Colonic mucosa (tissue), 4 donors: ENCODE measurements around the gene RABGAP1L. TPM values are rescaled to one million over a fixed set of nuclear protein-coding genes. Genes with fewer than 3 reads are reported as not detected.
A peak's percentile ranks its signal among the peaks of the same experiment; 100 is the strongest.

Source experiments
- DNase-seq: peaks from one replicate; pipeline ENCODE4 v3.0.0-alpha.2; 2020
- H3K27ac ChIP-seq: fragments of 200-600 bp; one replicate; pipeline ENCODE4 v1.8.0; 2021
- H3K27me3 ChIP-seq: fragments of 200-600 bp; one replicate; pipeline ENCODE4 v1.8.0; 2021
- H3K36me3 ChIP-seq: fragments of 200-600 bp; one replicate; pipeline ENCODE4 v1.8.0; 2021
- H3K4me1 ChIP-seq: fragments of 200-600 bp; one replicate; pipeline ENCODE4 v1.8.0; 2021; ENCODE audit warnings: mild to moderate bottlenecking
- H3K4me3 ChIP-seq: fragments of 200-600 bp; one replicate; pipeline ENCODE4 v1.8.0; 2021
- H3K9ac ChIP-seq, 2 donors: one replicate each; pipeline ENCODE4 v1.7.0; 2013; ENCODE audit warnings: control low read depth in 2 of 2, low read depth in 2 of 2, low read length in 2 of 2
- H3K9me3 ChIP-seq: fragments of 200-600 bp; one replicate; pipeline ENCODE4 v1.8.0; 2021
- CTCF ChIP-seq: fragments of 200-600 bp; IDR thresholded peaks from one replicate; pipeline ENCODE4 v1.8.0; 2022; ENCODE audit warnings: antibody characterized with exemption, mild to moderate bottlenecking
- intact Hi-C: fragments of 100-400 bp; cut with DNase I; formaldehyde crosslinking; loops from one replicate; pipeline ENCODE4 v1.14.1; 2022
- total RNA-seq, 2 donors: library from RNA; stranded (reverse); fragmentation: NEBNext Ultra II Directional in 1 of 2; extraction: Animal tissue kit (Norgen Biotek cat#: 25700) in 1 of 2; gene quantifications; one replicate each; pipeline ENCODE4 v1.2.1, GENCODE V29; 2021
- donor health status: healthy.
- donor health status: DM: no; HTN: no; CAD: no.
- donor health status: DM: no; HTN: no; CAD: no.

The RABGAP1L gene
- total RNA-seq, 2 donors from 2014 or later: 50.3 to 87.0 TPM

DNA sequence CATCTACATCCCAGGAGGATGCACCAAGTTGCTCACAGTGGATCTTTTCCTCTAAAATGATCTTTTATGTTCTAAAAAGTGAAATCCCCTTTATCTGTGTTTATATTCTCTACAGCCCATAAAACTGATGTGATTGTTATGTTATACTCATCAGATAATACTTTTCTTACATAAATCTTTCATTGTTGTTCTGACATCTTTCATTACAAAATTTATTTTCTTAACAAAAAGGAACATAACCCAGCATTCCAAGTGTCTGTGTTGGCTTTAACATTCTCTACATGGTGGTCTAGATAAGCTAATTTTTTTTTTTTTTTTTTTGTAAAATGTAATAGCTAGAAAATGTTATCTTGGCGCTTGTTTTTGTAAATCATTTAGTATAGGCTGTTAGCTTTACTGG, 832.2 kb downstream of the RABGAP1L start:
- Histone ChIP-seq H3K36me3 (no peaks in the 10 kb centered on the region), H3K9ac (no peak overlapping the region), H3K9me3 (no peaks in the 10 kb centered on the region), H3K4me3 (no peak overlapping the region), H3K27ac (no peak overlapping the region), H3K27me3 (no peaks in the 10 kb centered on the region), H3K4me1 (no peaks in the 10 kb centered on the region)
- intact Hi-C loops: no loop called here
- no peak for DNase-seq
- TF ChIP-seq CTCF: no peak

DNA sequence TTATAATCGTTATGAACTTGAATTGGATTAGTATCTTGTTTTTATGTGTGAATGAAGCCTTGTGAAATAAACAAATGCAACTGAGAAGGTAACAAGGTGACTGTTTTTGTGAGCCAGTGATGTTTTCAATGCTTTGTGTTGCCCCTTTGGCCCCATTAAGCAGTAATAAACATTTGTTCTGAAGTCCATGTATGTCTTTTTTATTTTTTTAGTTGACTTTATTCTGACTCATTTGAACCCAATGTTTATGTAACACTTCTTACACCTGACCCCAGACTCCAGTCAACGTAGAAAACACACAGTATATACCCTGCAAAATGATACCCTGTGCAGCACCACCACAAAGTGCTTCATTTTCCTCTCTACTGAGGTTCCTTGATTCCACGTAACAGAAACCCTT, 835.8 kb downstream of the RABGAP1L start:
- H3K36me3 ChIP-seq: no peaks in the 10 kb centered on the region
- no peak overlapping the region for H3K4me3 ChIP-seq
- H3K27me3 ChIP-seq: no peaks in the 10 kb centered on the region
- no peak for DNase-seq
- H3K27ac ChIP-seq: no peak overlapping the region
- H3K4me1 ChIP-seq: no peaks in the 10 kb centered on the region
- TF ChIP-seq CTCF: no peak
- intact Hi-C loops: no loop called here
- H3K9ac ChIP-seq: no peak overlapping the region
- no peaks in the 10 kb centered on the region for H3K9me3 ChIP-seq

- H3K9ac ChIP-seq: no peak overlapping the region
- no peak overlapping the region for H3K27ac ChIP-seq
- no peak for DNase-seq
- H3K4me1 ChIP-seq: no peaks in the 10 kb centered on the region
- no peak overlapping the region for H3K4me3 ChIP-seq
- no peaks in the 10 kb centered on the region for H3K9me3 ChIP-seq
- intact Hi-C loops: no loop called here
- H3K27me3 ChIP-seq: no peaks in the 10 kb centered on the region
- no peaks in the 10 kb centered on the region for H3K36me3 ChIP-seq
- no peak for TF ChIP-seq CTCF
These were observed 836.6 kb downstream of the RABGAP1L start for GRCh38 chr1:174995916-174996315.

DNA sequence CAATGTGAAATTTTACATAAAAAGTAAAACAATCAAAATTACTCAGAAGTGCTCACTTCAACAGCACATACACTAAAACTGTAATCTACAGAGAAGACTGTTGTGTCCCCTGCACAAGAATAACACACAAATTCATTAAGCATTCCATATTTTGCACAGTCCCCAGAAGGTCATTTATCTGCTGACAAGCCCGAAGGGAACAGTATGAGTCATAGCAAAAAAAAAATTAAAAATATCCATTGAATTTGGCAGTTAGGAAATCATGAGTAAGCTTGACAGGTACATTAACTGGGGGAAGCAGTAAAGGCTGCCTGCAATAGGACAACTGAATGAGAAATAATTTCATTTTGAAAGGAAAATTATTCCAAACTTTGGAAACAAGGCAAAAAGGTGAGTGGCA, 837.2 kb downstream of the RABGAP1L start:
- TF ChIP-seq CTCF: no peak
- no peak for DNase-seq
- intact Hi-C loops: no loop called here
- no peaks in the 10 kb centered on the region for H3K27me3 ChIP-seq
- no peaks in the 10 kb centered on the region for H3K9me3 ChIP-seq
- no peaks in the 10 kb centered on the region for H3K36me3 ChIP-seq
- no peak overlapping the region for H3K27ac ChIP-seq
- H3K4me1 ChIP-seq: no peaks in the 10 kb centered on the region
- H3K9ac ChIP-seq: no peak overlapping the region
- H3K4me3 ChIP-seq: no peak overlapping the region

- no peaks in the 10 kb centered on the region for H3K4me1 ChIP-seq
- H3K9ac ChIP-seq: peak overlapping the region in 1 of 2 donors; percentile 9
- no peak for TF ChIP-seq CTCF
- H3K27ac ChIP-seq: no peak overlapping the region
- H3K4me3 ChIP-seq: no peak overlapping the region
- H3K27me3 ChIP-seq: no peaks in the 10 kb centered on the region
- intact Hi-C loops: no loop called here
- H3K9me3 ChIP-seq: no peaks in the 10 kb centered on the region
- H3K36me3 ChIP-seq: no peaks in the 10 kb centered on the region
- no peak for DNase-seq
These were observed 837.7 kb downstream of the RABGAP1L start for GRCh38 chr1:174997041-174997440.
